Adrenal gland (tissue), 12 donors: Measurements from ENCODE around the gene IKZF4. TPM values are rescaled to one million over a fixed set of nuclear protein-coding genes. Genes with fewer than 3 reads are reported as not detected.

Experiments
- DNase-seq, 7 donors: peaks; one replicate each; pipeline ENCODE4 v3.0.0-alpha.2; 2019 to 2020
- H3K27ac ChIP-seq, 5 donors: fragments of 200-600 bp; sonication (generic) in 4 of 5; 1 replicate in 3 of 5; 2 replicates in 2 of 5; pipeline versions ENCODE4 v1.5.1 to v1.8.0; 2016 to 2020; ENCODE audit warnings: mild to moderate bottlenecking in 1 of 5
- H3K27me3 ChIP-seq: fragments of 200-600 bp; 2 replicates; pipeline ENCODE4 v1.8.0; 2021
- H3K36me3 ChIP-seq, 2 donors: fragments of 200-600 bp; replicated peaks in 1 of 2; 1 replicate in 1 of 2; 2 replicates in 1 of 2; pipeline versions ENCODE4 v1.5.1 to v1.8.0; 2018 to 2022
- H3K4me1 ChIP-seq, 2 donors: fragments of 200-600 bp; replicated peaks in 1 of 2; 1 replicate in 1 of 2; 2 replicates in 1 of 2; pipeline versions ENCODE4 v1.5.1 to v1.8.0; 2018 to 2021
- H3K4me3 ChIP-seq, 4 donors: fragments of 200-600 bp; sonication (generic) in 3 of 4; one replicate each; pipeline ENCODE4 v1.5.1; 2016 to 2018
- H3K9me3 ChIP-seq, 3 donors: fragments of 200-600 bp; sonication (generic) in 1 of 3; replicated peaks in 1 of 3; 1 replicate in 2 of 3; 2 replicates in 1 of 3; pipeline versions ENCODE4 v1.5.1 to v1.8.0; 2016 to 2021
- CTCF ChIP-seq, 6 experiments: fragments of 450-650 bp in 4 of 6; fragments of 200-600 bp in 2 of 6; sonication (generic) in 1 of 6; IDR thresholded peaks; 1 replicate in 5 of 6; 2 replicates in 1 of 6; pipeline versions ENCODE4 v1.5.1 to v1.8.0; 2016 to 2021; ENCODE audit warnings: antibody characterized with exemption in 6 of 6, mild to moderate bottlenecking in 2 of 6, moderate library complexity in 1 of 6
- POLR2A ChIP-seq, 2 donors: fragments of 450-650 bp; IDR thresholded peaks; one replicate each; pipeline ENCODE4 v1.6.1; 2017; ENCODE audit warnings: antibody characterized with exemption in 2 of 2, mild to moderate bottlenecking in 2 of 2, moderate library complexity in 1 of 2
- WGBS, 4 donors: extraction: QIAGEN DNeasy Blood & Tissue Kit in 2 of 4; methylation state at CpG; one replicate each; pipeline versions ENCODE4 v1.1.5 to v1.1.7; 2013 to 2017; 5-methylcytosine and 5-hydroxymethylcytosine counted together
- intact Hi-C, 2 donors: fragments of 100-400 bp; cut with DNase I; formaldehyde crosslinking; loops; one replicate each; pipeline versions ENCODE4 v1.14.1 to v1.15.0; 2022 to 2023
- polyA plus RNA-seq, 3 donors: library from polyadenylated mRNA; stranded (reverse); fragments of 200-250 nt in 2 of 3; fragments of 350-450 nt in 1 of 3; fragmentation: Illumina TruSeq in 1 of 3; extraction: RNeasy Lipid Tissue Mini Kit (QIAGEN cat#74804) in 1 of 3; gene quantifications; one replicate each; pipeline ENCODE4 v1.2.3, GENCODE V29; 2013 to 2014
- total RNA-seq, 9 donors: library from RNA; depleted of rRNA in 4 of 9; stranded (reverse); fragments of >200 nt in 4 of 9; fragments of 120-200 nt in 1 of 9; fragmentation: NEBNext Ultra II Directional in 1 of 9; extraction: Animal tissue kit (Norgen Biotek cat#: 25700) in 1 of 9; gene quantifications; one replicate each; pipeline versions ENCODE4 v1.1.0 to v1.2.4, GENCODE V29; 2013 to 2023
- donor health status: healthy with polysubstance abuse.
- donor health status: Bipolar disorder and iron deficiency.
- donor health status: DM: yes; HTN: yes; CAD: no.
- donor health status: DM: no; HTN: no; CAD: no.
- donor health status: DM: no; HTN: no; CAD: no.
- donor health status: DM: yes; HTN: yes; CAD: no.

IKZF4 gene
- total and polyA plus RNA-seq, 12 donors: 5.7 to 34.0 (median 11.0) TPM

GRCh38 chr12:55993230-55993853, 27.5 kb upstream of the IKZF4 start:
- Histone ChIP-seq H3K9me3 (no peaks in the 10 kb centered on the region), H3K27ac (no peak overlapping the region), H3K4me1 (peaks cover 10 to 17% of the 10 kb centered on the region in 2 donors), H3K27me3 (no peaks in the 10 kb centered on the region), H3K4me3 (no peak overlapping the region), H3K36me3 (peaks cover 0 to 69% of the 10 kb centered on the region in 2 donors)
- no peak for DNase-seq
- intact Hi-C loops: loop anchor here (5.0 kb wide), 2 partner anchors 34 to 39 kb away; no protein-coding TSS in a partner anchor
- 74 to 77% (median 75%) methylated on average over 4 of the region's 4 CpGs for WGBS, 4 donors
- TF ChIP-seq CTCF (IDR thresholded peaks at IDR 0.05) (no peak), POLR2A (IDR thresholded peaks at IDR 0.05) (no peak)

GRCh38 chr12:55995366-55995765, 25.5 kb upstream of the IKZF4 start:
- intact Hi-C loops: loop anchor here in 1 of 2 donors (5.0 kb wide), 1 partner anchor 42 kb away; no protein-coding TSS in a partner anchor
- peaks cover 0 to 48% of the 10 kb centered on the region in 2 donors for H3K36me3 ChIP-seq

GRCh38 chr12:55996201-55996714, 24.6 kb upstream of the IKZF4 start:
- H3K9me3 ChIP-seq: no peaks in the 10 kb centered on the region
- H3K36me3 ChIP-seq: peaks cover 0 to 39% of the 10 kb centered on the region in 2 donors
- no peaks in the 10 kb centered on the region for H3K27me3 ChIP-seq
- DNase-seq: peak; percentile 53 to 87 (median 69)
- TF ChIP-seq CTCF (IDR thresholded peaks at IDR 0.05) (peak; percentile 82 to 91 (median 84)), POLR2A (IDR thresholded peaks at IDR 0.05) (no peak)
- WGBS, 4 donors: 16 to 23% (median 19%) methylated on average over 14 of the region's 14 CpGs
- H3K27ac ChIP-seq: peak overlapping the region; percentile 61 to 90 (median 84)
- H3K4me3 ChIP-seq: peak overlapping the region in 2 of 4 donors; percentile 54 to 80
- peaks cover 10 to 20% of the 10 kb centered on the region in 2 donors for H3K4me1 ChIP-seq
- intact Hi-C loops: loop anchor here in 1 of 2 donors (5.0 kb wide), 1 partner anchor 41 kb away; no protein-coding TSS in a partner anchor

More at GRCh38 chr12:55995366-55995765, 25.5 kb upstream of the IKZF4 start:
- no peak overlapping the region for H3K4me3 ChIP-seq
- no peaks in the 10 kb centered on the region for H3K9me3 ChIP-seq
- peak overlapping the region in 1 of 5 donors; percentile 26 for H3K27ac ChIP-seq
- 68 to 73% (median 70%) methylated on average over 8 of the region's 8 CpGs for WGBS, 4 donors
- DNase-seq: no peak
- peaks cover 10 to 20% of the 10 kb centered on the region in 2 donors for H3K4me1 ChIP-seq
- no peaks in the 10 kb centered on the region for H3K27me3 ChIP-seq
- TF ChIP-seq CTCF (IDR thresholded peaks at IDR 0.05) (no peak), POLR2A (IDR thresholded peaks at IDR 0.05) (no peak)

DNA sequence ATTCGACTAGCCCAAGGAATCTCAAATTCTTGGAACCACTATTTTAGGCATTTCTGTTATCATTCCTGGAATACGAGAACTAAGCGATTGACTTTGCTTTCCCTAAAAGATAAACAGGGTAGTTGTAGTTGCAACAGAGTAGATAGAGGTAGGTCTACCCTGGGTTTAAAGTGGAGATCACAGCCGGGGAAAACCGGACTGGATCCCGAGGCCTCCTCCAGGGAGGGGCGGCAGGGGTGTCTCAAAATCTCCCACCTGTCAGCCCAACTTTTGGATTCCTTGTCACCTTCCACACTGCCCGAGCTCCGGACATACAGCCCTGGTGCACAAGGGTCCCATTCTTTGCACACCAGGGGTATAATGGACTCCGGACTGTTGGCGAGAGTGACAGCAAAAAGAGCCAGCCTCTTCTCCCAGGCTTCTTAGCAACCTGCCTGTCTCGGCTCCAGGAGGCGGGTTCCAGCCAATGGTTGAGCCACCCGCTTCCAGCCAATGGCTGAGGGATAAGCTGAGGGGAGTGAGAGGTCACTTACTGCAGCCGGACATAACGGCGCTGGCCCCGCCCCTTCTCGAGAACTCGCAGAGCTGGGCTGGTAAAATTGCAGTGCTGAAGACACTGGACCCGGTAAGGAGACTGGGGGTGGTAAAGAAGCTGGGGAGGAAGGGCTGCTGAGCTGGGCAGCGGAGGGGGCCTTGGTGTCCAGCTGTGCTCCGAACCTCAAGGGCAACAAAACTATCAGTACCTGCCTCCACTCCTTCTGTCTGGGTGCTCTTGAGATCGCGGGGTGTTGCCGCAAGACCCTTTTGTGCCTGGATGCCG, 23.9 kb upstream of the IKZF4 start, which contains the start of gene SUOX:
SUOX (plus strand) TSS at position 562 of the 820 bp plus-strand sequence. CDS start 4,946 bp downstream, outside the sequence.
- Histone ChIP-seq H3K27ac (peak within 1 kb of the TSS; percentile 61 to 90 (median 84)), H3K9me3 (no peaks in the 10 kb centered on the region), H3K4me1 (peaks cover 10 to 20% of the 10 kb centered on the region in 2 donors), H3K27me3 (no peaks in the 10 kb centered on the region), H3K4me3 (peak within 1 kb of the TSS; percentile 37 to 87 (median 64)), H3K36me3 (peaks cover 0 to 34% of the 10 kb centered on the region in 2 donors)
- intact Hi-C loops: loop anchor here in 1 of 2 donors (5.0 kb wide), 1 partner anchor 40 kb away; no protein-coding TSS in a partner anchor
- WGBS, 4 donors: 0 to 3% (median 2%) methylated on average over 11 to 27 of the region's 27 CpGs
- peak; percentile 96 to 99 (median 99) for DNase-seq
- TF ChIP-seq POLR2A (IDR thresholded peaks at IDR 0.05) (peak; percentile 44 to 88), CTCF (IDR thresholded peaks at IDR 0.05) (no peak)
